HEK293 (cell line): ENCODE data around the gene OR6V1.
A peak's percentile ranks its signal among the peaks of the same experiment; 100 is the strongest.

Experiments used
- CTCF ChIA-PET: fragments of 350-600 bp; formaldehyde crosslinking; extraction: SDS; loops from one replicate; lab custom pipeline; 2021; ENCODE audit warnings: antibody characterized with exemption; lab: Yijun Ruan, JAX
- POLR2A ChIA-PET: fragments of 300-600 bp; formaldehyde crosslinking; extraction: SDS; loops from one replicate; lab custom pipeline; 2020; ENCODE audit warnings: antibody characterized with exemption, inconsistent platforms; lab: Yijun Ruan, JAX
- H3K27ac ChIP-seq: fragments of 200-500 bp; sonication (Bioruptor generic); 2 replicates; pipeline ENCODE4 v1.5.1; 2014; ENCODE audit warnings: low read depth, low read length, control low read depth, inconsistent platforms; ENCODE audit errors: extremely low read depth
- H3K36me3 ChIP-seq, 2 experiments: fragments of 200-500 bp in 1 of 2; sonication (Bioruptor generic) in 1 of 2; 1 replicate in 1 of 2; 2 replicates in 1 of 2; pipeline ENCODE4 v1.5.1; 2014 to 2017; ENCODE audit warnings: inconsistent platforms in 2 of 2, low read length in 2 of 2; ENCODE audit not compliant: control insufficient read depth in 2 of 2, insufficient read depth in 1 of 2
- H3K4me1 ChIP-seq: fragments of 200-500 bp; sonication (Bioruptor generic); 2 replicates; pipeline ENCODE4 v1.5.1; 2014; ENCODE audit warnings: mild to moderate bottlenecking, low read length, inconsistent platforms; ENCODE audit not compliant: control insufficient read depth, insufficient read depth
- H3K4me3 ChIP-seq: 2 replicates; pipeline ENCODE4 v1.5.1; 2011; ENCODE audit warnings: low read depth, mild to moderate bottlenecking, control low read depth, low read length, moderate library complexity
- H3K9me3 ChIP-seq: fragments of 200-500 bp; sonication (Bioruptor generic); 2 replicates; pipeline ENCODE4 v1.5.1; 2014; ENCODE audit warnings: low read depth, low read length, inconsistent platforms; ENCODE audit not compliant: control insufficient read depth, insufficient read depth
- OSR2 ChIP-seq: fragments of 450-650 bp; formaldehyde crosslinking; IDR thresholded peaks from 2 replicates; pipeline ENCODE4 v1.5.1; 2016; ENCODE audit warnings: missing biosample characterization, missing genetic modification characterization
- SETDB1 ChIP-seq: IDR thresholded peaks from one replicate; pipeline ENCODE4 v1.6.1; 2017; ENCODE audit warnings: mild to moderate bottlenecking, low read length, moderate library complexity, mixed read lengths; ENCODE audit not compliant: insufficient read length
- WT1 ChIP-seq: fragments of 450-650 bp; formaldehyde crosslinking; IDR thresholded peaks from 2 replicates; pipeline ENCODE4 v1.5.1; 2016; ENCODE audit warnings: missing biosample characterization, missing genetic modification characterization
- ZBTB17 ChIP-seq: fragments of 450-650 bp; formaldehyde crosslinking; IDR thresholded peaks from 2 replicates; pipeline ENCODE4 v1.5.1; 2016; ENCODE audit warnings: missing biosample characterization, missing genetic modification characterization
- ZBTB48 ChIP-seq: fragments of 450-650 bp; formaldehyde crosslinking; IDR thresholded peaks from 2 replicates; pipeline ENCODE4 v1.5.1; 2016; ENCODE audit warnings: missing biosample characterization, missing genetic modification characterization
- ZBTB7A ChIP-seq: fragments of 450-650 bp; formaldehyde crosslinking; IDR thresholded peaks from 2 replicates; pipeline ENCODE4 v1.5.1; 2016; ENCODE audit warnings: low read depth, missing biosample characterization, missing genetic modification characterization
- ZNF121 ChIP-seq: fragments of 450-650 bp; formaldehyde crosslinking; IDR thresholded peaks from 2 replicates; pipeline ENCODE4 v1.5.1; 2016; ENCODE audit warnings: missing biosample characterization, missing genetic modification characterization
- ZNF133 ChIP-seq: fragments of 450-650 bp; formaldehyde crosslinking; IDR thresholded peaks from 2 replicates; pipeline ENCODE4 v1.5.1; 2016; ENCODE audit warnings: missing biosample characterization, missing genetic modification characterization
- ZNF146 ChIP-seq: fragments of 450-650 bp; formaldehyde crosslinking; IDR thresholded peaks from 2 replicates; pipeline ENCODE4 v1.5.1; 2016; ENCODE audit warnings: missing biosample characterization, missing genetic modification characterization
- ZNF19 ChIP-seq: fragments of 450-650 bp; formaldehyde crosslinking; IDR thresholded peaks from 2 replicates; pipeline ENCODE4; 2016; ENCODE audit warnings: missing biosample characterization, missing genetic modification characterization, low read depth
- ZNF426 ChIP-seq: fragments of 450-650 bp; formaldehyde crosslinking; IDR thresholded peaks from 2 replicates; pipeline ENCODE4 v1.5.1; 2017; ENCODE audit warnings: missing biosample characterization, missing genetic modification characterization, mild to moderate bottlenecking, inconsistent platforms, moderate library complexity
- ZNF544 ChIP-seq: fragments of 450-650 bp; formaldehyde crosslinking; IDR thresholded peaks from 2 replicates; pipeline ENCODE4 v1.5.0; 2017; ENCODE audit warnings: missing biosample characterization, missing genetic modification characterization
- ZNF610 ChIP-seq: fragments of 450-650 bp; formaldehyde crosslinking; IDR thresholded peaks from 2 replicates; pipeline ENCODE4 v1.5.1; 2016; ENCODE audit warnings: missing biosample characterization, missing genetic modification characterization, borderline replicate concordance
- ZNF654 ChIP-seq: fragments of 450-650 bp; formaldehyde crosslinking; IDR thresholded peaks from 2 replicates; pipeline ENCODE4 v1.5.1; 2016; ENCODE audit warnings: low read depth, missing biosample characterization, missing genetic modification characterization
- ZNF660 ChIP-seq: fragments of 450-650 bp; IDR thresholded peaks from 2 replicates; pipeline ENCODE4 v1.5.1; 2018; ENCODE audit warnings: missing biosample characterization, mild to moderate bottlenecking, missing genetic modification characterization
- ZNF791 ChIP-seq: fragments of 450-650 bp; formaldehyde crosslinking; IDR thresholded peaks from 2 replicates; pipeline ENCODE4 v1.5.1; 2016; ENCODE audit warnings: missing biosample characterization, missing genetic modification characterization
- ZNF792 ChIP-seq: fragments of 450-650 bp; formaldehyde crosslinking; IDR thresholded peaks from 2 replicates; pipeline ENCODE4 v1.5.1; 2016; ENCODE audit warnings: missing biosample characterization, missing genetic modification characterization
- ZSCAN23 ChIP-seq: fragments of 450-650 bp; formaldehyde crosslinking; IDR thresholded peaks from 2 replicates; pipeline ENCODE4 v1.5.1; 2016; ENCODE audit warnings: missing biosample characterization, missing genetic modification characterization
- TF ChIP-seq, protein P1 (sequence below): fragments of 450-650 bp; formaldehyde crosslinking; IDR thresholded peaks from 2 replicates; pipeline ENCODE4 v1.5.1; 2016; ENCODE audit warnings: missing biosample characterization, missing genetic modification characterization
- TF ChIP-seq, protein P2 (sequence below): fragments of 450-650 bp; formaldehyde crosslinking; IDR thresholded peaks from 2 replicates; pipeline ENCODE4 v1.5.1; 2017; ENCODE audit warnings: missing biosample characterization, missing genetic modification characterization
- TF ChIP-seq, protein P3 (sequence below): fragments of 450-650 bp; formaldehyde crosslinking; IDR thresholded peaks from 2 replicates; pipeline ENCODE4 v1.5.1; 2016; ENCODE audit warnings: missing biosample characterization, missing genetic modification characterization
- TF ChIP-seq, protein P4 (sequence below): fragments of 450-650 bp; formaldehyde crosslinking; IDR thresholded peaks from 2 replicates; pipeline ENCODE4 v1.5.1; 2016; ENCODE audit warnings: missing biosample characterization, missing genetic modification characterization

The OR6V1 gene, protein sequence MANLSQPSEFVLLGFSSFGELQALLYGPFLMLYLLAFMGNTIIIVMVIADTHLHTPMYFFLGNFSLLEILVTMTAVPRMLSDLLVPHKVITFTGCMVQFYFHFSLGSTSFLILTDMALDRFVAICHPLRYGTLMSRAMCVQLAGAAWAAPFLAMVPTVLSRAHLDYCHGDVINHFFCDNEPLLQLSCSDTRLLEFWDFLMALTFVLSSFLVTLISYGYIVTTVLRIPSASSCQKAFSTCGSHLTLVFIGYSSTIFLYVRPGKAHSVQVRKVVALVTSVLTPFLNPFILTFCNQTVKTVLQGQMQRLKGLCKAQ

DNA sequence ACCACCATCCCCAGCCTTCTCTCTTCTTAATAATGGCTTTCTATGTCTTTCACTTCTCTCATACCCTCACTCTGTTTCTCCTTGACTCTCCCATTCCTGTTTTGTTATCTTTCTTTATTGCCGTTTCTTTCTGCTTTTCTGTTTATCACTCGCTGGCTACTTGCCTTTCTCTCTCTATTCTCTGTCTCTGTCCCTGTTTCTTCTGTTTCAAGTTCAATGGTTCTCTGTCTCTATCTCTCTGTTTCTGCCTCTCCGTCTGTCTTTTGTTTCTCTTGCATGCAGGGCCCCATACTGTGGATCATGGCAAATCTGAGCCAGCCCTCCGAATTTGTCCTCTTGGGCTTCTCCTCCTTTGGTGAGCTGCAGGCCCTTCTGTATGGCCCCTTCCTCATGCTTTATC lies at the start of gene OR6V1:
Gene OR6V1 (plus strand): TSS at position 301 of the 400 bp plus-strand sequence. CDS start 0 bp downstream, at position 301.
- POLR2A ChIA-PET: no interaction called here

DNA sequence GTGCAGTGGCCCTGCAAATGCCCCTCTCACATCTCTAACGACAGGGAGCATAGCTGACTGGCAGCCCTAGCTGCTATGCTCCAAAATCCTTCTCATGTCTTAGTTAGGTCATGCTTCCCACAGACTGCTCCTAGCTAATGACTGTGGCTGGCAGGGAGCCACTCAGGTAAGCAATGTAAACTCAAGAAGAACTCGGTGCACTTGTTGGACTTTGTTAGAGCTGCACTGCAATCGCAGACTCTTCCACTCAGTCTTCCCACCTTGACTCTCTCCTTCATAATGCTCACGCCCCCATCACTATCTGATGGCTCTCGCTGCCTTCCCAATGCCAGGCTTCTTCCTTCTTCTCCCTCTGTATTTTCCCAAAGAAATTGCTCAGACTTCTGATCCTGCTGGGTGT lies 49.2 kb upstream of the OR6V1 start:
- H3K4me1 ChIP-seq: no peaks in the 10 kb centered on the region
- CTCF ChIA-PET: interaction anchor here (0.5 to 10.9 kb wide), 42 partner anchors 8 to 476 kb away, joined by 3 to 148 read pairs (median 4); partner anchors contain the start of gene EPHB6
- no peaks in the 10 kb centered on the region for H3K36me3 ChIP-seq
- POLR2A ChIA-PET: interaction anchor here (0.6 kb wide), 1 partner anchor 115 kb away, joined by 4 read pairs; no protein-coding TSS in a partner anchor
- H3K9me3 ChIP-seq: no peaks in the 10 kb centered on the region
- TF ChIP-seq ZNF426 (tag by site-specific recombination): no peak
- no peak for TF ChIP-seq ZNF121 (tag by site-specific recombination)
- TF ChIP-seq, protein P1, sequence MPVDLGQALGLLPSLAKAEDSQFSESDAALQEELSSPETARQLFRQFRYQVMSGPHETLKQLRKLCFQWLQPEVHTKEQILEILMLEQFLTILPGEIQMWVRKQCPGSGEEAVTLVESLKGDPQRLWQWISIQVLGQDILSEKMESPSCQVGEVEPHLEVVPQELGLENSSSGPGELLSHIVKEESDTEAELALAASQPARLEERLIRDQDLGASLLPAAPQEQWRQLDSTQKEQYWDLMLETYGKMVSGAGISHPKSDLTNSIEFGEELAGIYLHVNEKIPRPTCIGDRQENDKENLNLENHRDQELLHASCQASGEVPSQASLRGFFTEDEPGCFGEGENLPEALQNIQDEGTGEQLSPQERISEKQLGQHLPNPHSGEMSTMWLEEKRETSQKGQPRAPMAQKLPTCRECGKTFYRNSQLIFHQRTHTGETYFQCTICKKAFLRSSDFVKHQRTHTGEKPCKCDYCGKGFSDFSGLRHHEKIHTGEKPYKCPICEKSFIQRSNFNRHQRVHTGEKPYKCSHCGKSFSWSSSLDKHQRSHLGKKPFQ: no peak
- no peak for TF ChIP-seq ZNF660 (tag by site-specific recombination)
- TF ChIP-seq, protein P2, sequence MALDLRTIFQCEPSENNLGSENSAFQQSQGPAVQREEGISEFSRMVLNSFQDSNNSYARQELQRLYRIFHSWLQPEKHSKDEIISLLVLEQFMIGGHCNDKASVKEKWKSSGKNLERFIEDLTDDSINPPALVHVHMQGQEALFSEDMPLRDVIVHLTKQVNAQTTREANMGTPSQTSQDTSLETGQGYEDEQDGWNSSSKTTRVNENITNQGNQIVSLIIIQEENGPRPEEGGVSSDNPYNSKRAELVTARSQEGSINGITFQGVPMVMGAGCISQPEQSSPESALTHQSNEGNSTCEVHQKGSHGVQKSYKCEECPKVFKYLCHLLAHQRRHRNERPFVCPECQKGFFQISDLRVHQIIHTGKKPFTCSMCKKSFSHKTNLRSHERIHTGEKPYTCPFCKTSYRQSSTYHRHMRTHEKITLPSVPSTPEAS: no peak
- no peak for TF ChIP-seq OSR2 (tag by site-specific recombination)
- TF ChIP-seq ZNF792: no peak
- no peak for TF ChIP-seq WT1 (tag by site-specific recombination)
- no peak for TF ChIP-seq ZNF610 (tag by site-specific recombination)
- TF ChIP-seq ZNF544: no peak
- no peak for TF ChIP-seq ZBTB17
- H3K27ac ChIP-seq: no peak overlapping the region
- H3K4me3 ChIP-seq: no peak overlapping the region

More for the DNA sequence above, at the start of gene OR6V1:
- Histone ChIP-seq H3K36me3 (no peaks in the 10 kb centered on the region), H3K27ac (no peak within 1 kb of the TSS), H3K4me1 (no peaks in the 10 kb centered on the region), H3K9me3 (no peaks in the 10 kb centered on the region), H3K4me3 (no peak within 1 kb of the TSS)
- CTCF ChIA-PET: no interaction called here
- no peak for TF ChIP-seq ZSCAN23 (tag by site-specific recombination)
- TF ChIP-seq ZNF791 (tag by site-specific recombination): no peak

DNA sequence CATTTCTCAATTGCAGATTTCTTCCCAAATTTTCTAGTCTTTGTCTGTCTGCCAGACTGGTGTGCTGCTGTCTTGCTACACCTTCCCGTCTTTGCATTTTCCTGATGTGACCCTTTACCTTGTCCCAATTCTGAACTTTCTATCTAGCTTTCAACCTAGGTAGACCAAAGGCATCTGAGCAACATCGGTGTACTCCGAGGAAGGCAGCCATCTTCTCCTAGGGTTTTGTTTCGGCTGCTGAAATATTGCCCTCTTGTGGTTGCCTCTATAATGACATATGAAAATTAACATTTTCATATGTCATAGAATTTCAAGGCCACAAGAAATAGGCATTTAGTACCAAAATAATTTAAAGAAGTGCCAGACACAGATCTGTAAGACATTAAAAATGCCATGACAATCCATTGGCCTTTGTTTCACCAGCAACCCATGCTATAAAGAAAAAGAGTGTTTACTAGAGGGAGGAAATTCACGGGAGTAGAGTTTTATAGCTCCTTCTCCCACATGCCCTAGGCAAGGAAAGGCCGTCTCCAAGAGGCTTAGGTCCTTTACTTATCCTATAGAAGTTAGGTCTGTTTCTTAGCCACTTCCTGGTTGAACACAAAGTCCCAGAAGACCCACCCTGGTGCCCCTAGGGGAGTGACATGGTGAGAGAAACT lies 48.6 kb upstream of the OR6V1 start:
- ChIA-PET CTCF (interaction anchor here (0.5 to 10.9 kb wide), 44 partner anchors 8 to 476 kb away, joined by 3 to 148 read pairs (median 4); no protein-coding TSS in a partner anchor), POLR2A (interaction anchor here (0.6 kb wide), 1 partner anchor 116 kb away, joined by 4 read pairs; no protein-coding TSS in a partner anchor)
- no peak overlapping the region for H3K4me3 ChIP-seq
- no peaks in the 10 kb centered on the region for H3K4me1 ChIP-seq
- H3K36me3 ChIP-seq: no peaks in the 10 kb centered on the region
- no peak overlapping the region for H3K27ac ChIP-seq
- no peaks in the 10 kb centered on the region for H3K9me3 ChIP-seq
- TF ChIP-seq ZNF133 (tag by site-specific recombination) (no peak), ZBTB48 (no peak), ZNF19 (tag by site-specific recombination) (no peak), ZBTB7A (tag by site-specific recombination) (no peak), ZNF654 (peak; percentile 38), ZNF146 (tag by site-specific recombination) (no peak), SETDB1 (peak; percentile 33), ZNF660 (tag by site-specific recombination) (0 out of 2 replicates have a peak, but pooled peaks have one; percentile 30)
- TF ChIP-seq, protein P3, sequence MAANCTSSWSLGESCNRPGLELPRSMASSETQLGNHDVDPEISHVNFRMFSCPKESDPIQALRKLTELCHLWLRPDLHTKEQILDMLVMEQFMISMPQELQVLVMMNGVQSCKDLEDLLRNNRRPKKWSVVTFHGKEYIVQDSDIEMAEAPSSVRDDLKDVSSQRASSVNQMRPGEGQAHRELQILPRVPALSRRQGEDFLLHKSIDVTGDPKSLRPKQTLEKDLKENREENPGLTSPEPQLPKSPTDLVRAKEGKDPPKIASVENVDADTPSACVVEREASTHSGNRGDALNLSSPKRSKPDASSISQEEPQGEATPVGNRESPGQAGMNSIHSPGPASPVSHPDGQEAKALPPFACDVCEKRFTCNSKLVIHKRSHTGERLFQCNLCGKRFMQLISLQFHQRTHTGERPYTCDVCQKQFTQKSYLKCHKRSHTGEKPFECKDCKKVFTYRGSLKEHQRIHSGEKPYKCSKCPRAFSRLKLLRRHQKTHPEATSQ: no peak
- TF ChIP-seq, protein P4, sequence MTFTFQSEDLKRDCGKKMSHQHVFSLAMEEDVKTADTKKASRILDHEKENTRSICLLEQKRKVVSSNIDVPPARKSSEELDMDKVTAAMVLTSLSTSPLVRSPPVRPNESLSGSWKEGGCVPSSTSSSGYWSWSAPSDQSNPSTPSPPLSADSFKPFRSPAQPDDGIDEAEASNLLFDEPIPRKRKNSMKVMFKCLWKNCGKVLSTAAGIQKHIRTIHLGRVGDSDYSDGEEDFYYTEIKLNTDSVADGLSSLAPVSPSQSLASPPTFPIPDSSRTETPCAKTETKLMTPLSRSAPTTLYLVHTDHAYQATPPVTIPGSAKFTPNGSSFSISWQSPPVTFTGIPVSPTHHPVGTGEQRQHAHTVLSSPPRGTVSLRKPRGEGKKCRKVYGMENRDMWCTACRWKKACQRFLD: no peak
